ENCODE results near the gene CEP41.

The CEP41 gene

DNA sequence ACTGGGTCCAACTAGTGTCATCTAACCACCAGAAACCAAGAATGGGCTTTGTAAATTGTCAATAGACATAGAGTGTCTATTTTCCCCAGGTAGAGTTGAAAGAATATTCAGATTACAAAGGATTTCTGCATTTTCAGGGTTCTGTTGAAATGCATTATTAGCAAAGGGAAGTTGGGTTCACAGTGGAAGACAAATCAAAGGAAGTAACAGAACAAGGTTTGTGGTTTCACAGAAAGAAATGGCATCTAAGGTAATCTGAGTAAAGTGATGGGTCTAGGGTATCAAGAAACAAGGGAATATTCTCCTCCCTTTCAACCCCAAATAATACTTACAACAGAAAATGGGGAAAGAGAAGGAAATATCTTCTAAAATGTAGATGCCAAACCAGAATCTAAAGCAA is 25.8 kb downstream of the CEP41 start:
- no peak for DNase-seq

DNA sequence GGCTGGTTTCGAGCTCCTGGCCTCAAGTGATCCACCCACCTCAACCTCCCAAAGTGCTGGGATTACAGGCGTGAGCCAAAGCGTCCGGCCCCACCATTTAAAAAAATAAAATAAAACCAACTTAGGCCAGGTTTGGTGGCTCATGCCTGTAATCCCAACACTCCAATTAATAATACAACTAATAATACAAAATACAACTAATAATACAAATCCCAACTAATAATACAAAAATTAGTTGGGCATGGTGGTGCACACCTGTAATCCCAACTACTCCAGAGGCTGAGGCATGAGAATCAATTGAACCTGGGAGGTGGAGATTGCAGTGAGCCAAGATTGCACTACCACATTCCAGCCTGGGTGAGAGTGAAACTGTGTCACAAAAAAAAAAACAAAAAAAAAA is 27.6 kb downstream of the CEP41 start:
- DNase-seq, result no peak

DNA sequence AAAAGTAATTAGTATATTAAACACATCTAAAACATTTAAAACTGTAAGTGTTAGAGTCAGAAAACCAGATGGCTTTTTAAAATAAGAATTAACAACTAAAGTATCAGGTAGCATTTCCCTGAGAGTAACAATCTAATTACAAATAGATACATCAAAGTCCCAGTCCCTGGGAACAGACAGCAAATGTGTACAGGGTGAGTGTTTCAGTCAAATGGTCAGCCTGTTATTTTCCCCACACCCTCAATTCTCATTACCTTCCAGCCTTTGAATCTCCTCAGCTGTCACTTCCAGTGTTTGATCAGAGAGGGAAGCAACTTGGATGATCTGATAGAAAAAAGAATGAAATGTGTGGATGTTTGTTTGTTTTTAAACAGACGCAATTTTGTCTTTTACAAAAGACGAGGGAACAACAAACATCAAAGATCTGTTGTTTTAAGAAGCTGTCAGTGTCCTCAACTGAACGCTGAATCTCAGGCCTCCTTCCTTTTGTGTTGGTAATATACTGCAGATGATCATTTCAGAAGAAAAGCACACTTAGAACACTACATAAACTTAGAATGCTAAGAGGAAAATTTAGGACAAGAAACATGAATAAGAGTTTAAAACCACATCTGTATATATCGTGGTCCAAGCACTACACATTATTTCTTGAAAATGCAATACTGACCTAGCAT is 29.8 kb downstream of the CEP41 start:
- DNase-seq, result no peak

DNA sequence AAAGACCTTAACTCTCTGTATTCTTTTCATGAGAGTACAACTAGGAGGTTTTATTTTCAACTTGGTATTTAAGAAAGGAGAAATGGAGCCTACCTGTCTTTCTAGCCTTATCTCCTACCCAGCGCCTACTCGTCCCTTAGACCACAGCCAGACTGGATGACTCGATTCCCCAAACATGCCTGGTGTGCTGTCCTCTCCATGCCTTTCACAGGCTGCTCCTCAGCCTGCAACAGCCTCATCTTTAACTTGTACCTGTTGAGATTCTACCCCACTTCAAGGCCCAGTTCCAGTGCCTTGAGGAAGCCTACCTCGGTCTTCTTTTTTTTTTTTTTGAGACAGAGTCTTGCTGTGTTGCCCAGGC is 31.1 kb downstream of the CEP41 start:
- no peak for DNase-seq

DNA sequence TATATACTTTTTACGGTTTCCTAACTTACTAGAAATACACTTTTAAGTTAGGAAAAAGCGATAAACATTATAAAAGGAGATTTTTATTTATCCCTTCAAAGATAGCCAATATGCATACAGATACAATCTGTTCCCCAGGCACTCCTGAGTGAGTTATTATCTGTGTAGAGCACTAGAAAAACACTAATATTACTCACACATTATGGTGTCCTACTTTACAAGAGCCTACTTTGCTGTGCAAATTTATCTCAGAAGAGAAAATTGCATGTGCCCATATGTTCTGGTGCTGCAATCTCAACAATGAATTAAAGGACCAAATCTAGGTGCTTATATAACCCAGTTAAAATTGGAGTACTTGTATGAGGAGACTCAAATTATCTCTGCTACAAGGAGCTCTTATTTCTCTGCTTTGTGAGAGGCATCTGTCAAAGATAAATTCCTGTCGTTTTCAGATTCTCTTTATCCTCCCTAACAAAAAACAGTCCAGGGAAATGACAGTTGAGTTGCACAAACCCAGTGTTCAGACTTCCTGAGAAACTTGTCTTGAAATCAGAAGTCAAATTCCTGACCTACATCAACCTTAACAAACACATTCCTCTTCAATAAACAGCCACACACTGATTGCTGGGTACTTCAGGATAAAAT is 31.6 kb downstream of the CEP41 start:
- no peak for DNase-seq

DNA sequence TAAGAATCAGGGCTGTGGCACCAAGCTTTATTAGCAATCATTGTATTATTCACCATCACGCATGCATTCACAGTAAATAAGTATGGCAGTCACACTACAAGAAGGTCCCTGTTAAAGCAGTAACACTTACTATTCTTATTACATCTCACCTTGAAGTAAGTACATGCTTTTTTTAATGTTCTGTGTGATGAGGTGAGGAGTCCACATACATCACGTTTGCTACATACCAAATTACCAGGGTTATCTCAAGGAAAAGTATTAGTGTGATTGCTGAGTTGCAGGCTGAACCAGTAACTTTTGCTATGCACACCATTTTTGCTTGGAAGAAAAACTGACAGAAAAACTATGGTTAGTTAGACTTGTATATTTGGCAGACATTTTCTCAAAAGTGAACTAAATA is 35.8 kb downstream of the CEP41 start:
- DNase-seq, result no peak

DNA sequence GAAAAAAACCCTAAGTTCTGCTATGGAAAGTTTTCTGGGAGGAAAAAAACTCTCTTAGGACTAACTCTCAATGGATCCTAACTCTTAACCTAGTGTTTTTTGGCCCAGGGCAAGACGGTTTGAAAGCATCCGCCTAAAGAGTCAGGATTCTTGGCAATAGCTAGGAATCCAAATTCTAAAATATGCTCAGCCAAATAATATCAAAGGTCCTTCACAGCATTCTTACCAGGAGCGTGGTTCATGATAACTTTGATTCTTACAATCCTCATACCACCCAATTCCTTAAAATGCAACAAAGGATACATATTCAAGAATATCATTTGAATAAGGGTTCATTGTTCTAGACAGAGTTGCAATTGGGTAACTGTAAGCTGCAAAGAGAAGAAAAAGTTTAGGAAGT is 39.2 kb downstream of the CEP41 start:
- no peak for DNase-seq

DNA sequence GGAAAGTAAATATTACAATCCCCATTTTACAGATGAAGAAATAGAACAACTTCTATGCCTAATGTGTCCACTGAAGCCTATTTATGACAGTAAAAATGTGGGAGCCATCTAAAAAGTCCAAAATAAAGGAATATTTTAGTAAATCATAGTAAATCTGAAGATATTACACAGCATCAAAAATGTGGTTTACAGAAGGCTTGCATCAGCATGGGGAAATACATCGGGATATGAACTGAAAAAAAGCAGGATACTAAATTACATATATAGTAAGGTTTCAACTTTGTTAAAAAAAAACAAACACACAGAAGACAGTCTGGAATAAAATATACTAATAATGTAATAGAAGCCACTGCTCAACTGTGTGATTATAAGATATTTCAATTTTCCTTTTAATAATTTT is 39.7 kb downstream of the CEP41 start:
- no peak for DNase-seq

DNA sequence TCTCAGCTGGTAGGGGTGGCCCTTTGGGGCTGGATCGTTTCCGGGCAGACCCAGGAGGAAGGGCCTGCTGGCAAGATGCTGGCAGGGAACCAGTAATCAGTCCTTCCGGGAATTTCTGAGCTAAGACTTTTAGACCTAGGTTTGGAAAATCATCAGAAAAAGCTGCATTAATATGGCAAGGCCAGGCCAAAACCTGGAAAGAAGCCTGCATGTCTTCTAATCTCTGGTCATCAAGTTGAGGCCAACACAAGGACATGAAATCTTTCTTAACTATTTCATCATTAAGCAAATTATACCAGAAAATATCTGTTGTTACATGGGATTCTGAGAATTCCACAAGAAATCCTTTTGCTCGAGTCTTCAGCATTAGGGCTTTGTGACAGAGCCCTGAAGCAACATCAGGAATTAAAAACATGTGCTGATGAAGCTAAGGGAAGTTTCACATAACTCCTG is 40.7 kb downstream of the CEP41 start:
- no peak for DNase-seq

DNA sequence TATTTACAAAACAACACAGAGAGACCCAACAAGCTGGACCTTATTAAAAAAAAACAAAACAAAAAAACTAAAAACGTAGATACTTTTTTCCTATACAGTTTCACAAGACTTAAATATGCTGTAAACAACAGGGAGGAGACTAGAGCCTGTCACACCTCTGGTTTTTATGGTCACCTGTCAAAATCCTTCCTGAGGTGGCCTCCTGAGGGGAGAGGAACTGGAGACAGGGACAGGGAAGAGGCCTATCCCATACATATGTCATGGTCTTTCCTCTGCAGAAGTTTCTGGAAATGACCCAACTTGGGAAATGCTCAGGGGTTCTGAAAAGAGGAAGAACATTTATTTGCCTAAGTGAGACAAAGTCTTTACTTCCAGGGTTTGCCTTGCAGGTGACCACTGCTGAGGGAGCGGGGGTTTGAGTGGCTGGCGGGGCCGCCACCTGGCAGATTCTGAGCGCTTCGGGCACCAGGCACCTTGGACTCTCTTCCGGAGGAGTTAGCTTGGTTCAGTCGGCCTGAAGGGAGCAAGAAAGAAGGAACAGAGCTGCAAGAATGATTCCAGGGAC is 42.2 kb downstream of the CEP41 start:
- DNase-seq, result no peak

DNA sequence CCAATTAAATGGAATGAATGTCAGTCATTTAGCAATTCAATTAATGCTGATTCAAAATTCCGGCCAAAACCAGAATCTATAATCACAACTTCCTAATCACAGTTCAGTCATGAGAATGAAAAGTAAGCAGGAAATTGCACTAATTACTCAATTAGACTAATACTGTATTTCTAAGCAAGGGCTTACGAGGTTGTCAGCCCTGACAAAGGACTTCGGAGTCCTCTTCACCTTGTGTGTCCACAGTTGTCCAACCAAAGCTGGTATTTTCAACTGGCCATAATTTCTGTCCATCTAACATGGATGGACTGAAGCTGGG is 43.1 kb downstream of the CEP41 start:
- DNase-seq, result no peak

DNA sequence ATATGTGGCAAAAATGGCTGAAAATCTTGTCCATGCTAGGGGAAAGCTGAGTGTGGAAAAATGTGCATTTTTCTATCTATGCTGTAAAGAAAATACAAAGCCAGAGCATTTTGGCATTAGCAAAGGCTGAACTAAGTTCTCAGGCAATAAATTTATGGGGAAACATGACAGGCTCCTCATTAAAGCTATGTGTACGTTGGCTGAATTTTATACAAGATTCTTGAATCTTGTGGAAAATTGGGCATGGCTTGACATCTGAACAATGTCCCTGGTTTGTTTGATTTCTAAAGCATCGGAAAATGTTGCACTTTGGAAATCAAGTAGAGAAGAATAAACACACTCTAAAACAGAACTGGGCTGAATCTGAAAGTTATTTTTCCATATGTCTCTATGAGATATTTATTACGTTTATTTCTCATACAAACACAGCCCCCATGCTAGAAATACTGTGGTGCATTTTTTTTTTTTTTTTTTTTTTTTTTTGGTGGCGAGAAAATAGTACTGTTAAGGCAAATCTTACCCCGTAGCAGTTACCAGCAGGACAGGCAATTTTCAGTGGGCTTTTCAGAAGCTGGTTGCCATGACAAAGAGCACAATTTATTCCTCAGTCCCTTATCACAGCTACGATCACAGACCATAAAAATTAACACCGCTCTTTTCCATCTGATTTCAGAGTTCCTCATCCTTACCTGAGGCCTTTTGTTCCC is 43.6 kb downstream of the CEP41 start:
- DNase-seq, result no peak

DNA sequence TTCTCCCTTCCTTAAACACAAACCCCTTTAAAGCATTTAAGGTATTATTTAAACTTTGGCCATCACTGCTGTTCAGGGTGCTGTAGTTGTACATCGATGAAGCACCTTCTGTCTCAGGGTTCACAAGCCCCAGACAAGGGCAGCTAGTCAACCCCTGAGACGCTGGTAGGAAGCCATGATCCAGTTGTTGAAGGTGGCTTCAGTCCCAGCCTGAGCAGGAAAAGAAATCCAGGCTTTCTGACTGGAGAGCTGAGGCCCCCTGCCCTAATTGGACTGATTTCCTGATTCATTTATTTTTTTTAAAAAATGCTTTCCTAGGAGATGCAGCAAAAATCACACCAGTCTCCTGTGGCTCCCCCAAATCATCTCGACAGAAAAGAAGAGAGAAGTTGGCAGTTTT is 44.7 kb downstream of the CEP41 start:
- DNase-seq, result no peak

DNA sequence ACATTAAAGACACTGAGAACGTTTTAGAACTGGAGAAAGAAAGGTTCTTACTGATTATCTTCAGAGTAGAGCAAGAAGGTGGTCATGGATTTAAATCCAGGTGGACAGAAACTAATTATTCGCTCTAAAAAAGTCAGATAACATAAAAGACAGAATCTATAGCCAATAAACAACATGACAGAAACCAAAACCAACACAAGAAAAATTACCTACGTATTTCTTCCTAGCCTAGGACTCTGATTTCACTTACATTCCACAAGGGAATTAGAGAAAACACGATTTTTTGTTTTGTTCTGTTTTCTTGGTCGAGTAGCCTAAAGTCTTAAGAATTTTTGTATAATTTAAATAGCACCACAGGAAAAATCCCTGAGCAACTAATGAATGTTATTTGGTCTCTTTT is 45.4 kb downstream of the CEP41 start:
- no peak for DNase-seq

DNA sequence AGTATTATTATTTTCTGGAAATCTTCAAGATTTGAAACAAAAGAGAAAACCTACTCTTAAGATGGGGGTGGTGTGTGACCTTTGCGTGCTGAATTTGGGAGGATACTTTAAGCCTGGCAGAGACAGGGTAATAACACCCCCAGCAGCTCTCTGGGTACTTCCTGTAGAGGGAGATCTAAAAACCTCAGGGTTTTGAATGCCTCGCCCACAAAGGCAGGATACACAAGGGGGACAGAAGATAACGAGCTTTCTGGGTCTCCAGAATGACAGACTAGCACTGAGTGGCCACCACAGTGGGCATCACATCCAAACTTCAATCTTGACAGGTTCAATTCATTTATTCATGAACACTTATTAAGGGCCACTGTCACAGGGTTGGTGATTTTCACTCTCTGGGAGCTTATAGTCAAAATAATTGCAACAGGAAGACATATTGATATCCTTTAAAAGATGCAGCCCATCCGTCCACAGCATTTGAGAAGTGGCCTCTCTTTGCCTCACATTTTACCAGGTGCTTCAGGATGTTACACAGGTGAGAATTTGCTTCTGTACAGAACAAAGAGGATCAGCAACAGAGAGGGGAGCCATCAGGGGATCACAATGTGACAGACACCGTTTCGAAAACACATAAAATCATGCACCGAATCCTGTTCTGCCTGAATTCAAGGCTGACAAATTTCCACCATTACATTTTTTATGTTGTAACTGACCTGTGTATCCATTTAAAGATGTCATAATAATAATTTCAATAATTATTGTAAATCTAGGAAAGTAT is 46.2 kb downstream of the CEP41 start:
- peak in 1 of 2 donors; percentile 69 for DNase-seq

DNA sequence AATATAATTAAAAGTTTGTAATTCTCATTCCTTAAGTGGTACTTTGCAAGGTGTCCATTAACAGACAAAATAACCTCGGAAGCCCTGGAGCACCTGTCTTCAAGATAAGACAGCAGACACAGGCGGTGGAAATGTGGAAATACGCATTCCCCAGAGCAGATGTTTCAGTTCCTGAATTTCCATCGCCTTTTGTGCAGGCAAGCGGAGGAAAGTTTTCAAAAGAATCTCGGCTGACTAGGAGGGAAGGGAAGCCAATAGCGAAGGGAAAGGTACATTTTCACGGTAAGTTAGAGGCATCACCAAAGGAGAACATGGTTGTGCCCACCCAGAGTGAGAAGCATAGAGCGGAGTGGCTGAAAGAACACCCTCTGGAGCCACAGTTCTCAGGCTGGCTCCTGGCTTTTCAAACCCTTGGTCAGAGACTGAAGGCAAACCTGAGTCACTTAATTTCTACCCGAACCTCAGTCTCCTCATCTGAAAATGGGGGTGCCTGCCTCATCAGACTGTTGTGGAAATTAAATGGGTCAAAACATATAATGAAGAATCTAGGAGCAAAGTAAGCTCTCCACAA is 46.9 kb downstream of the CEP41 start:
- no peak for DNase-seq

DNA sequence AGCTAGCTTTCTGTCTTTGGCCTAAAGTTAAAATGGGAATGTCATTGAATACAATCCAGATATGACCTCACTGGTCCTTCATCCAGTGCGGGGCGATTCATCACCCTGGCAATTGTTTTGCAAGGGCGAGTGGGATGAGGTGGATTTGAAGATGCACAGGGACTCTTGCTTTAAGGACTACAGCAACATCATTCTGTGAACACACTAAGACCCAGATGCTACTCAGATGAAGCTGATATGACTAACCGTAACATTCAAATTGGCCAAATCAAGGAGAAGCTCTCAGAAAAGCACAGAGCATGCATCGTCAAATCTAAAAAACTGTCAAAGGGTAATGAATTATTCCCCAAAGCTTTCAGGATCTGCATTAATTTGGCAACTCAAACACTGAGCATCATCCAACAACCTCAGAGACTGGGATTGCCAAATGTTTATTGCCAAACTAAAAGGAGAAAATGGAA is 47.7 kb downstream of the CEP41 start:
- no peak for DNase-seq

DNA sequence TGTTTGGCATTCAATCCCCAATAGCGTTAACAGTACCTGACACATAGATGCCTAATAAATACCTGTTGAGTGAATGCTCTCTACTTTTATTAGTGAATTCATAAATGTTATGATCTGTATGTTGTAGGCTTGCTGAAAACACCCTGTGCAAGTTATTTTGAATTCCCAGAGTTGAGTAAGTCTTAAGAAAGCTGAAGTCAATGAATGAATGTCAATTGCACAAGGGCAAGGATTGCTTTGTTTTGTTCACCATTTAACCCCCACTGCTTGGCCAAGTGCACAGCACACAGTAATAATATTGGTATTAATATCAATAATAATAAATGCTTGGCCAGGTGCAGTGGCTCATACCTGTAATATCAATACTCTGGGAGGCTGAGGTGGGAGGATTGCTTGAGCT is 50.3 kb downstream of the CEP41 start:
- no peak for DNase-seq

DNA sequence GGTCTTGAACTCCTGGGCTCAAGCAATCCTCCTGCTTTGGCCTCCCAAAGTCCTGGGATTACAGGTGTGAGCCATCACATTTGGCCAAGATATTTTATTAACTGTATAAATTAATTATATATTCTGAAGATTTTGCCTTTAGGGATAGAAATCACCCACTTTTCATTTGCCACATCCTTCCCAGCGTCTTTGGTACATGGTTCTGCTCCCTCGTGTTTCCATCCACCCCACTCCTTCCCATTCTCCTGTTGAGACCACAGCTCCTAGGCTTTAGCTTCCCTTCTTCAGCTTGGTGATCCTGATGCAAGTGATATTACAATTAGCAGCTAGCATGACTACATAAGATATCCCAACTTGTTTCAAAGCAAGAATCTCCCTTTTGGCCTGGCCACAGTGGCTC is 52.1 kb downstream of the CEP41 start:
- DNase-seq, result no peak

DNA sequence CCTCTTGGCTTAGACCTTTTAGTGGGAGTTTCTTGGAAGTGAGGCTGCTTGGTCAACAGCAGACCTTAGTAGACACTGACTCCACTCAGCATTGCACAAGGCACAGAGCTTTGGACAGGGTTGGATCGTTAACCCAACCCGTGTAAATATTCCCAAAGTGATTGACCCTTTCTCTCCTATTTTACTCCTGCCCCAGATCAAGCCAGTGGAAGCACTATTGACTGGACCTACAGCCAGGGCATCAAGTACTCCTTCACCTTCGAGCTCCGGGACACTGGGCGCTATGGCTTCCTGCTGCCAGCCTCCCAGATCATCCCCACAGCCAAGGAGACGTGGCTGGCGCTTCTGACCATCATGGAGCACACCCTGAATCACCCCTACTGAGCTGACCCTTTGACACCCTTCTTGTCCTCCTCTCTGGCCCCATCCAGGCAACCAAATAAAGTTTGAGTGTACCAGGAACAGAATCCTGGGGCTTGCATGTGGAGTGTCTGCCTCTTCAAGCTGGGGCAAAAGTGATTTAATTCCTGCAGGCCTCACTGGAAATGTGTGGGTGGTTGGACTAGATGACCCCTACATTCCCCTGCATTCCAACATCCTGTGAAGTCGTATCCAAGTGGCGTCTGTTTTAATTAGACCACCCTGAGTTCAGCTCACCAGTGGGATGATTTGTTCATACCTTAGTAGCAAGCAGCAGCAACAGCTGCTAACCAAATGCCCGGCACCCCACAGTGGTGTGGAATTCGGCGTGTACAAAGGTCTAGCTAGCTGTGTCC is 53.0 kb downstream of the CEP41 start:
- DNase-seq, result no peak

DNA sequence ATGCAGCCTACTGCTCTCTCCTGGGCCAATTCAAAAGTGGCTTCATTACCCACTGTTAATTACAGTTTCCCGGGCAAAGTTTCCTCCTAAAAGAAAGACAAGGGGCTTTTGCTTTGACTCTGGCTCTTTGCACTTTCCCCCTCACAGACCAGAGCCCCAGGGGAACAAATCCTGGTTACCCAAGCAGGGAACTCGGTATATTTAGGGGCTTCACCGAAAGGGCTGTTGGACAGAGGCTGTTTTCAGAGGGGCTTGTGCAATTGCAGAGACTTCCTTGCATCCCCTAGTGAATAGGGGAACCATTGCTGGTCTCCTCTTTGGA is 53.5 kb downstream of the CEP41 start:
- no peak for DNase-seq

DNA sequence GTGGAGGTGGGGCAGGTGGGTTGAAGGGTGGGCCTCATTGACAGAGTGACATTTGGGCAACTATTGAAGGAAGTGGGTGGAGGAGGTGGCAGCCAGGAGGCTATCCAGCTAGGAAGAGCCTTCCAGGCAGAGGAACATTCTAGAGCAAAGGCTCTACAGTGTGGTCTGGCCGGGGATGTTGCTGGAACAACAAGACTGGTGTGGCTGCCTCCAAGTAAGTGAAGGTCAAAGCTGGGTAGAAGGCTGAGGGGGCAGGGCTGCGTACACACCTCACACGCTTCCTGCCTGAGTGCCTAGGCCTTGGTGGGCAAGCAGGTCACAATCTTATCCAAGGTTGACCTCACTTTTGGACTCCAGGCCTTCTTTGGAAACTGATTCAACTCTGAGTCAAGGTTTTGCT is 53.9 kb downstream of the CEP41 start:
- DNase-seq, result no peak

Data from bone marrow (tissue), 2 donors.